Measurements from ENCODE around the gene TMEM237.

GRCh38 chr2:201644001-201644400, 698 bp upstream of the TMEM237 start:
- TF ChIP-seq CTCF (IDR thresholded peaks at IDR 0.05 in 8 of 11, conservative IDR thresholded peaks at IDR 0.05 in 3 of 11) (no peak), POLR2AphosphoS5 (IDR thresholded peaks at IDR 0.05) (no peak)
